GM18505 (cell line): ENCODE results near the gene NALCN.

Experiments used
- ATAC-seq: cut with Tn5 transposase; IDR thresholded peaks from one replicate; pipeline ENCODE4 v1.9.1; 2021; ENCODE audit not compliant: unreplicated experiment
- POLR2A ChIP-seq: IDR thresholded peaks from 4 replicates; pipeline ENCODE4 v1.6.1; 2011; ENCODE audit warnings: borderline replicate concordance; ENCODE audit not compliant: insufficient read depth, insufficient read length; ENCODE audit errors: extremely low read depth

The NALCN gene

GRCh38 chr13:101170306-101170705 lies 246.0 kb downstream of the NALCN start:
- no peak for ATAC-seq

DNA sequence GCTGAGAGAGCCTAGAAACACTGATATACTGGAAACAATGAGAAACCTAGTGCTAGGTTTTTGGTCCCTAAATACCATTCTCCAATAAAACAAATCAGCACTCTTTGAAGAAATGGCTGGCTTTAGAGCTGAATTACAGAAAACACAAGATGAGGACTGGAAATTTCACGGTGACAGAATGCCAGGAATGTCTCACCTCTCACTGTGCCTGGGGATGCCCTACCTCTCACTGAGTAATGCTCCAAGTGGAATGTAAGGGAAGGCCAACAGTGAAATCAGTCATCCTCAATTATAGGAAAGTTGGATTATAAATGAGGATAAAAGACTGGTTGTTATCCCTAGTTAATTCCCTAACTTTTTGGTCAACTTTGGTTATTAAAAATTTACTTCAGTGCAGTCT lies 259.0 kb downstream of the NALCN start:
- TF ChIP-seq POLR2A: no peak
- no peak for ATAC-seq

More at GRCh38 chr13:101170306-101170705, 246.0 kb downstream of the NALCN start:
- no peak for TF ChIP-seq POLR2A

DNA sequence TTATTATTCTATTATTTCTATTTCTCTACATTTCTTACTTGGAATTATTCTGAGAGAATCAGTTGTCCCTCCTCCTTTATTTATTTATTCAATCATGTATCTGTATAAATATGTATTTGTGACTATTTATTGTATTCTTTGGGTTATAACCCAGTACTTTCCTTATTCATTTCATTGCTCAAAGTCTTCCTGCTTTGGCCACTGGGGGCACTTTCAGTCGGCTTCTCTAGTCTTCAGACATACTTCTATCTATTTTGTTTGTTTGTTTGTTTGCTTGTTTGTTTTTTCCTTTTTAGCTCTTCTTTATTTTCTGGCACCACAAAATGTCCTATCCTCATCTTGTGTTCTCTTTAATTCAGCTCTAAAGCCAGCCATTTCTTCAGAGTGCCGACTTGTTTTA lies 260.4 kb downstream of the NALCN start:
- no peak for ATAC-seq

DNA sequence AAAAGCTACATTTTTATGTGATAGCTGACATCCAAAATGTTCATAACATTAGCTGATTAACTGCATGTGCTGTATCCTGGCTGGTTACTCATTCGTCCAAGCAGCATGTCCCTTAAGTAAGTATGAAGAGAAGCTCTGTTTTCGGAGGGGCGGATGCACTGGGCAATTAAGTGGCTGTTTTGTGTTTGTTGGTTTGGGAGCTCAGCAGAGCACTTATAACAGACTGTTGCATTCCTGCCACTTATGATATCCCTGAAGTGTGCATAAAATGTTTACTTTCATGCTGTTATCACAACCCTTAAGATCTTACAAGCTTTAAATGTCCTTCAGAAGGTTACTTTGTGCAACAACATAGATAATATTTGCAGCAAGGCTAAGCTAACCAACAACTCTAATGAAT lies 264.1 kb downstream of the NALCN start:
- TF ChIP-seq POLR2A: no peak
- no peak for ATAC-seq

More for the DNA sequence above, 260.4 kb downstream of the NALCN start:
- TF ChIP-seq POLR2A: no peak

DNA sequence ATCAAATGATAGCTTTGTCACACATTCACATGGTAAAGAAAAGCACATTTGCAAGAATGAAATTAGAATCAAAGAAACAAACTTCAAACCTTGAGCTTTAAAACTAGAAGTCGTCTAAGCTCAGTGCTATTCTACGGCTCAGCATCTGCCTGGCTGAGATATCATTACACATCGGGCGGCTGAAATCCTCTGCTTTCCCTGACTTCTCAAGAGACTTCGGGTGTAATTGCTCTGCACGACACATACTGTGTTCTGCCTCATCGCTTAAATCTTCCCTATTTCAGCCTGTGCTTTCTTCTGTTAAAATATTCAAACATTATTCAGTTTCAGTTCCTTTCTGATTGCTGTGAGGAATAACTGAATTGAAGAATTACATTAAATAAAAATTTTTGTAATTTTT lies 265.3 kb downstream of the NALCN start:
- no peak for TF ChIP-seq POLR2A
- no peak for ATAC-seq

GRCh38 chr13:101149735-101150384 lies 266.4 kb downstream of the NALCN start:
- no peak for TF ChIP-seq POLR2A
- ATAC-seq: no peak

DNA sequence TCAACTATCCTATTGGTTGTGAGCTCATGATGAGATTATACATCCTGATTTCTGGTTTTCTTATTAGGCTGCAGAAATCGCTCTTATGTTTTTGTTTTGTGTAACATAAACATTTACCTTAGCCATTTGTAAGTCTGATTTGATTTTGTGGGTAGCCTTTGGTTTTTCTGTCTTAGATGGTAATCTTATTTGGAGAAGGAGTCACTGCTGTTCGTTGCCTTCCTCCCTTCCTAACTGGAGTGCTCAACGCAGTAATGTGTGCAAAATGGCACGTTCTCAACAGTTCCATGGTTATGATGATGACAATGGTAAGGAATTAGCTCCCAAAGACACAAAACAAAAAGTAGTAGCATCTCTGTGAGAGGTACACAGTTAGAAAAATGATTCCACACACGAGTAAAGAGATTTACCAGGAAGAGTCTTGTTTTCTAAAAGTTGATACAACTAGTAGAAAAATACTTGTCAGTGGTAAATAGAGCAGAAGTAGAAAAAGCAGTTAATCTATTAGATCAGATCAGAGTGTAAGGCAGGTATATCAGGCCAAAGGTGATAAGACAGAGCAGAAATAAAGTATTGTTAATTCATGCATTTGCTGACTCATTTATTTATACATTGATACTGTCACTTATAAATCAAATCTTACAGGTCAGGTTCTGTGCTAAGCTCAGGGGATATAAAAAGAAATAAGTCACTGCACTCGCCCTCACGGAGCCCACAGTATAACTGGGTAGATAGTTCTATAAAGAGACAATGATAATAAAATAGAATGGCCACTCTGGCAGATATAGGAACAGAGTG lies 270.0 kb downstream of the NALCN start:
- no peak for TF ChIP-seq POLR2A
- no peak for ATAC-seq

DNA sequence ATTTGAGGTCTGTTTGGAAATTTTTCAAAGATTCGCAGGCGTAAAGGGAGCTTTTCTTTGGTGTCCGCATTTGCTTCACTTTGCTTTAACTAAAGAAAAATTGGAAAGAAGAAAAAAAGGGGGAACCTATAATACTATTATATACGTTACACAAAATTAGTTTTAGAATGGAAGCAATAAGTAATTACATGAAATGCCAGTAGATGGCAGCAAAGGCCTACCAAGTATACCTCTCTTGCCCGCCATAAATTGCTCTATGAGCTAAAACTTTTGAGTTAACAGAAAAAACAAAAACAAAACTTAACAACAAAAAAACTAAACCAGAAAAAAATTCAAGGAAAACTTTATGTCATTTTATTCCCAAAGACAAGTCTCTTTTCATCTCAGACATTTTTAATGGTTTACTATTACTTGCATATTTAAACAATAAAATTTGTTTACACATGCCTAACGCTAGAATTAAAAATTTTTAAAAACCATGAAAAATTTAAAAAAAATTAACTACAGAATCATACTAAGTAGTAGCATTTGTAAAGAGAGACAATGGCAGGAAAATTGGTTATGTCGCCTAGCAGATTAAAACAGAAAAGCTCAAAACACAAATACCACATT lies 271.4 kb downstream of the NALCN start:
- no peak for ATAC-seq
- no peak for TF ChIP-seq POLR2A

DNA sequence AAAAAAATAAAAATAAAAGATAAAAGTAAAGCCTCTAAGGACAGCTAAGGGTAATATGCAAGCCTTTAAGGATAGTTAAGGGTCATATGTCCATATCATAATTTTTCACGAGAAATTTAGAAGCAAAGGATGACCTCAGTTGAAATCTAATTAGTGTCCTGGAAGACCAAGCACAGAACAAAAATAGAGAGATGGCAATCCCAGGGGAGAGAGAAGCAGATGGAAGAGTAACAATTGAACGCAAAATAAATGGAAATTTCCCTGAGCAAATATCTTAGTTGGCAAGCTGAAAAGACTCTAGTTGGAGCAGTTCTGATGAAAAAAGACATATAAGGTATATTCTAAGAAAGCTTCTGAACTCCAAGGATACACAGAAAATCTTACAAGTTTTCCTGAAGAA lies 275.4 kb downstream of the NALCN start:
- TF ChIP-seq POLR2A: no peak
- no peak for ATAC-seq

GRCh38 chr13:101140087-101140770 lies 276.1 kb downstream of the NALCN start:
- no peak for ATAC-seq
- TF ChIP-seq POLR2A: no peak

DNA sequence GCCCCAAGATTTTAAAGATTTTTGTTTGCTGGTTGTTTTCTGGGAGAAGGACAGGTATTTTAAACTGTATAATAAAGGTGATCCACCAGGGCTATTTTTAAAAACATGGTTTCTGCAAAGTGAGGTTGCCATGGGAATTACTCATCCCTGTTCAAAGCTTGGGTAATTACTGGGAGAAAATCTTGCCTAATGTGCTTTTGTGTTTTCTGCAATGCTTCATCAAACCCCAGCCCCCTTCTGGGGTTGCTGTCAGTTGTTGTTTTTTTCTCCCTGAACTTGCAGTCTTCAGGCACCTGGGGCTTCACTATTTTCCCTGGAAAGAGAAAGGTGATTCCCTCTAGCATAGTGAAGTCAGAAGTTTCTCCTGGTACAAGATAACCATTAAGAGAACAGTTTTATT lies 277.2 kb downstream of the NALCN start:
- TF ChIP-seq POLR2A: no peak
- no peak for ATAC-seq

- peak; percentile 81 for ATAC-seq
- no peak for TF ChIP-seq POLR2A
Observed at GRCh38 chr13:101127741-101128353, 288.5 kb downstream of the NALCN start.

GRCh38 chr13:101123028-101123427 lies 293.3 kb downstream of the NALCN start:
- no peak for ATAC-seq
- no peak for TF ChIP-seq POLR2A

GRCh38 chr13:101121608-101122007 lies 294.7 kb downstream of the NALCN start:
- ATAC-seq: no peak
- TF ChIP-seq POLR2A: no peak

DNA sequence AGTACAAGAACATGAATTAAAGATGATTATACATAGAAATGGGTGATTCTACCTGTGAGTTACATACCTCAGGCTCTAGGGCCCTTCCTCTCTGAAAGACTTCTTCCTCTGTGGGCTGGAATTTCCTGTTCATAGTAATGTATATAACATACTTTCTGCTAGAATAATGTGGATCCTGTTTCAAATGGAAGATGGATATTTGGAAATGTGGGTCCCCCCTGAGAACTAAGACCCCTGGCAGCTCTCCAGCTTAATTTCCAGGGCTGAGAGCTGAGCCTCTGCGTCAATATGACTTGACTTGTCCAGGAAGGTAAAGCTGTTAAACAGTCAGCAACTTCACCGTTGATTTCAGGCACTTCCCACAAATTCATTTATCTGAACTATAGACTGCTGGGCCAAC lies 296.3 kb downstream of the NALCN start:
- no peak for ATAC-seq

More for the DNA sequence above, 296.3 kb downstream of the NALCN start:
- no peak for TF ChIP-seq POLR2A
